NCI-H1417 (cell line): ENCODE results near the gene ACKR1.
A peak's percentile ranks its signal among the peaks of the same experiment; 100 is the strongest.

ENCODE experiments used
- DNase-seq, 3 experiments: peaks; one replicate each; lab custom pipeline; 2025; lab: John Stamatoyannopoulos, UW

Gene ACKR1

GRCh38 chr1:159187647-159188374 is 16.9 kb upstream of the ACKR1 start:
- no peak for DNase-seq

GRCh38 chr1:159188375-159188788 is 16.3 kb upstream of the ACKR1 start:
- peak in 1 of 3 experiments; percentile 6 for DNase-seq

- DNase-seq, result no peak
Observed at GRCh38 chr1:159190441-159190840, 14.2 kb upstream of the ACKR1 start.

- DNase-seq, result no peak
Observed at GRCh38 chr1:159196543-159196942, 8.1 kb upstream of the ACKR1 start.

GRCh38 chr1:159197561-159198557 is 6.8 kb upstream of the ACKR1 start:
- DNase-seq, result peak; percentile 19 to 77 (median 57)

GRCh38 chr1:159199901-159200300 is 4.8 kb upstream of the ACKR1 start:
- DNase-seq, result no peak

GRCh38 chr1:159200769-159201168 is 3.9 kb upstream of the ACKR1 start:
- DNase-seq, result no peak

GRCh38 chr1:159201642-159202041 is 3.0 kb upstream of the ACKR1 start:
- DNase-seq, result no peak

GRCh38 chr1:159203610-159204009 is 1.1 kb upstream of the ACKR1 start:
- DNase-seq, result no peak

GRCh38 chr1:159205225-159205624 is 550 bp downstream of the ACKR1 start:
- no peak for DNase-seq

- no peak for DNase-seq
Observed at GRCh38 chr1:159206110-159206509, 1.4 kb downstream of the ACKR1 start.

GRCh38 chr1:159207080-159207479 is 2.4 kb downstream of the ACKR1 start:
- no peak for DNase-seq

GRCh38 chr1:159207774-159208173 is 3.1 kb downstream of the ACKR1 start:
- peak in 1 of 3 experiments; percentile 8 for DNase-seq

- no peak for DNase-seq
Observed at GRCh38 chr1:159208175-159208825, 3.6 kb downstream of the ACKR1 start.

GRCh38 chr1:159209061-159209460 is 4.4 kb downstream of the ACKR1 start:
- no peak for DNase-seq

GRCh38 chr1:159211331-159212136 is 6.9 kb downstream of the ACKR1 start:
- peak in 2 of 3 experiments; percentile 43 to 52 for DNase-seq

- DNase-seq, result no peak
Observed at GRCh38 chr1:159212596-159212995, 7.9 kb downstream of the ACKR1 start.

GRCh38 chr1:159214149-159214760 is 9.6 kb downstream of the ACKR1 start:
- peak in 2 of 3 experiments; percentile 49 to 72 for DNase-seq

- no peak for DNase-seq
Observed at GRCh38 chr1:159218649-159219636, 14.3 kb downstream of the ACKR1 start.
